Hindlimb muscle (tissue), 1 donor: ENCODE measurements around the gene MRPL16. TPM values are rescaled to one million over a fixed set of nuclear protein-coding genes. Genes with fewer than 3 reads are reported as not detected.

ENCODE experiments used
- DNase-seq: peaks from one replicate; pipeline ENCODE4 v3.0.0-alpha.2; 2013
- polyA plus RNA-seq: library from polyadenylated mRNA; unstranded; fragments of 120-200 nt; gene quantifications from one replicate; pipeline ENCODE4 v1.2.1, GENCODE V29; 2013; ENCODE audit not compliant: insufficient read length

The MRPL16 gene
- polyA plus RNA-seq, 1 donor: 36.0 TPM

- no peak for DNase-seq
Measured at GRCh38 chr11:59770319-59770718, 40.3 kb downstream of the MRPL16 start.

DNA sequence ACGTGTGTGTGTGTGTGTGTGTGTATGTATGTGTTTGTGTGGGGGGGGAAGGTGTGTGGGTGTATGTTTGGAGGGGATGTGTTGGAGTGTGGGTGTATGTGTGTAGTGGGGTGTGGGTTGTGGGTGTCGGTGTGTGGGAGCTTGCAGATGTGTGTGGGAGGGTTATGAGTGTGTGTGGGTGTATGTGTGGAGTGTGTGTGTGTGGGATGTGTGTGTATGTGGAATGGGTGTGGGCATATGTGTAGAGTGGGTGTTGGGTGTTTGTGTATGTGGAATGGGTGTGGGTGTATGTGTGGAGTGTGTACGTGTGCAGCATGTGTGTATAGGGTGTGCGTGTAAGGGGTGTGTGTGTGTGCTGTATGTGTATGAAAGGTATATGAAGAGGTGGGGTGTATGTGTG is 40.8 kb downstream of the MRPL16 start:
- DNase-seq: no peak

DNA sequence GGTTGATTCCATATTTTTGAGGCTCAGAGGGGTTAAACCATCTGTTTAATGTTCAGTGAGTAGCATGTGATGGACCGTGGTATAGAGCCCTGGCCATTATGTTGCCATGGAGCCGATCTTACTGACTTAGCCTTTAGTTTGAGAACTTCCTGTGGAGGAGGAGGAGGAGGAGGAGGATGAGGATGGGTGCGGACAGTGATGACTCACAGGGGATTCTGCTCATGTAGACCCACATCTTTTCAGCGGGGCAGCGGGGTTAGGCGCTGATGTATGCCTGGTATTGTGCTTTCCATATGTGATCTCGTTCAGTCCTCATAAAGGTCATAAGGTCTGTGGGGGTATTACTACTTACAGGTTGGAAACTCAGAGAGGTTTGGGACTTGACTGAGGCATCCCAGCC is 41.5 kb downstream of the MRPL16 start:
- no peak for DNase-seq

DNA sequence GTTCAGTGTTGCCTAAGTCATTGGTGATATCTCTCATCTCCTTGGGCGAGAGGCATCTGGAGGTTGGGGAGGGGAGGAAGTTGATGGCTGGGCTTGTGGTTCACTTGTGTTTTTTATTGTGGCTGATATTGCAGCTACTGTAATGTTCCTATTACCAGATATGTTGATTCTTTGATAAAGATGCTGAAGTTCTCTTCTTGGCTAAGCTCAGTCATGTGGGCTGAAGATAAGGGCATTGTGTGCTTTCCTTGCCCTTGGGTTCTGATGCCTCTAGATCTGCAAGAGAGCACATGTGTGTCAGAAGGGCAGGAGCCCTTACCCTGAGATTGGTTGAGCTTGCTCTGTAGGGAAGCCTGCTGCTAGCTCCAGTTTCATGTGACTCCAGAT is 43.4 kb downstream of the MRPL16 start:
- no peak for DNase-seq

DNA sequence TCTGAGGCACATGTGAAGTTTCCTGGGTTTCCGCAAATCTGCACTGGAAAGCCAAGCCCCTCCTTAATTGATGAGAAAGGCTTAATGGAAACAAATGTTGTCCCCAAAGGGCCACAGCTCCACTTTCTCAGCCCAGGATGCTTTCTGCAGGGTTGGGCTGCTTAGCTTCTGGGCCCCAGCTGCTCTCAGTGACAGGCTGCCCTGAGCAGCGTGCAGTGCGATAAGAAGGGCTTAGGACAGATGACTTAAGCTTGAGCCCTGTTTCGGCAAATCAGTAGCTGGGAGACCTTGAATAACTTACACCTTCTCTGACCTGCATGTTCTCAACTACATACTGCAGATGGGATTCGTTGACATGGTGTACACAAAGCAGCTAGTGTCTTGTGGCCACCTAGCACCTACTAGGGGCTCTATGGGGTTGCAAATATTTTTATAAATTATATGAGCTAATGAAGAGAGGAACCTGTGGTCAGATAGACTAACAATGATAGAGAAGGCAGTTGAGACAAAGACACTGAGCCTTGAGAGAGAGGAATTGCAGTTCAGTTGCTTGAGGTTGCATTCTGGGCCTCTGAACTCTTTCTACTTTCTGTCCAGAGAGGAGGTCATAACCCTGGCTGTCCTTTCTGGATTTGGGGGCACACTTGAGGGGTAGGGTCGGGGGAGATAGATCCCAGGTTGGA is 43.9 kb downstream of the MRPL16 start:
- no peak for DNase-seq

DNA sequence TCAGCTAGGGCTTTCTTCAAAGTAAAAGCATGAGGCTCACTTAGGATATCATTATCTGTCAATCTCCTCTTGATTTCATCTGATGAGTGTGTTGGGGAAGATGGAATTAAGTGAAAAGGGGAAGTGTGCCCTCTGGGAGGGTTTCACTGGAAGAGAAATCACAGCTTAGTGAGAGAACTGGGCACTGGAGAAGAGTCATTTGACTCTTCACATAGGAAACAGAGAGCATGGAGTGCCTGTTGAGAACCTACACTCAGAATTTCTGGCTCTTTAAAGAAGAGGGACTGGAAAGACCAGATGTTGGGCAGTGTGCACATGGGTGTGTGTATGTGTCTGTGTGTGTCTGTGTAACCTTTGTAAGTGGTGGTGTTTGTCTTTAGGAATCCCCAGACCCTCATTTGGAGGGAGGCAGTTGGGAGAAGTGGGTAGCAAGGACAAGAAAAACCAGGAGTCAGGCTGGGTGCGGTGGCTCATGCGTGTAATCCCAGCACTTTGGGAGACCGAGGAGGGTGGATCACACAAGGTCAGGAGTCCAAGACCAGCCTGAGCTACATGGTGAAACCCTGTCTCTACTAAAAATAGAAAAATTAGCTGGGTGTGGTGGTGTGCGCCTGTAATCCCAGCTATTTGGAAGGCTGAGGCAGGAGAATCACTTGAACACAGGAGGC is 45.4 kb downstream of the MRPL16 start:
- no peak for DNase-seq

DNA sequence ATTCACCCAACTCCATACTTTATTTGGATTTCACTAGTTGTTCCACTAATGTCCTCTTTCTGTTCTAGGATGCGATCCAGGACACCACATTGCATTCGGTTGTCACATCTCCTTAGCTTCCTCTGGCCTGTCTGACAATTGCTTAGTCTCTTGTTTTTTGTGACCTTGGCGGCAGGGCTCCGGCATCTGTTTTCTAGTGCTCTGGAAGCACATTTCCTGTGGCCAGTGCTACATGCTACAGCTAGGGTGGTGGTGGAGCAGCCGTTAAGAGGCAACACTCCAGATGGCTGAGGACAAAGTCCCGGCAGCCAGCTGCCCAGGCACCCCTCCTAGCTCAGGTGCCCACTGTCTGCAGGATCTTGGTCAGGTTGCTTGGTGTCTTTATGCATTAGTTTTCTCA is 48.6 kb downstream of the MRPL16 start:
- DNase-seq: no peak

- no peak for DNase-seq
Measured at GRCh38 chr11:59760771-59761170, 49.8 kb downstream of the MRPL16 start.

DNA sequence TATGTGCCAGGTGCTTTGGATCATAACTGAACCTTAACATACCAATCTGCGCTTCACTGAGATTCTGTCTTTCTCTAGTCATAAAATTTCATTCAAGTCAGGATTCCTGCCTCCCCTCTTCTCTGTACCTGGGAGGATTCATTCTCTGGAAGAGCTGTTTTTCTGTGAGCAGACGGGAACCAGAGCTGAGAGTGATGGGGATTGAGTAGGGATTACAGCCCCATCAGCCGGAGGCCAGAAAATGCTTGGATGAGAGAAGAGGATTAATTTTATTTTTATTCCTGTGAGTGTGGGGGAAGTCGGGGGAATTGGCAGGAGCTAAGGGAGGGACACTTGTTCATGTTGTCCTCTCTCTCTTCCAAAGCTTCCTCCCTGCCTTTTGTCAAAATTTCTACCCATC is 50.7 kb downstream of the MRPL16 start:
- DNase-seq: no peak

- DNase-seq: no peak
Measured at GRCh38 chr11:59758401-59759037, 52.1 kb downstream of the MRPL16 start.

- DNase-seq: no peak
Measured at GRCh38 chr11:59756845-59757244, 53.7 kb downstream of the MRPL16 start.

GRCh38 chr11:59756558-59756840 is 54.1 kb downstream of the MRPL16 start:
- no peak for DNase-seq

Other genes starting within 250 kb of the MRPL16 start
- 63.3 TPM for gene OSBP, start 195.0 kb downstream of the MRPL16 start, polyA plus RNA-seq
- gene PATL1, start 141.7 kb downstream of the MRPL16 start, polyA plus RNA-seq: 28.7 TPM
- not detected for gene OR10V1, start 96.9 kb downstream of the MRPL16 start, polyA plus RNA-seq
- gene STX3, start 55.4 kb downstream of the MRPL16 start, polyA plus RNA-seq: 4.1 TPM
- gene CBLIF, start 34.7 kb upstream of the MRPL16 start, polyA plus RNA-seq: not detected
- gene TCN1, start 55.7 kb upstream of the MRPL16 start, polyA plus RNA-seq: 0.31 TPM
- gene OOSP3, start 68.0 kb upstream of the MRPL16 start, polyA plus RNA-seq: not detected
- gene OOSP1, start 127.7 kb upstream of the MRPL16 start, polyA plus RNA-seq: not detected
- not detected for gene OOSP4A, start 153.3 kb upstream of the MRPL16 start, polyA plus RNA-seq
- gene OOSP4B, start 206.4 kb upstream of the MRPL16 start, polyA plus RNA-seq: not detected
- gene OOSP2, start 229.6 kb upstream of the MRPL16 start, polyA plus RNA-seq: not detected
- gene MS4A3, start 245.9 kb upstream of the MRPL16 start, polyA plus RNA-seq: 1.1 TPM